GM12878 (cell line): Measurements from ENCODE around the gene UNK. TPM values are rescaled to one million over a fixed set of nuclear protein-coding genes. Genes with fewer than 3 reads are reported as not detected.

ENCODE experiments used
- CEBPB ChIP-seq, 2 experiments: fragments of 150-350 bp in 1 of 2; IDR thresholded peaks; 2 replicates each; pipeline ENCODE4 v1.6.1; 2012 to 2014; ENCODE audit warnings: low read depth in 2 of 2, low read length in 2 of 2, borderline replicate concordance in 1 of 2, inconsistent platforms in 1 of 2
- CUX1 ChIP-seq: IDR thresholded peaks from 2 replicates; pipeline ENCODE4 v1.6.1; 2012; ENCODE audit warnings: improper control_type of control experiment, low read depth, low read length; ENCODE audit not compliant: insufficient replicate concordance
- EP300 ChIP-seq, 2 experiments: fragments of 150-350 bp in 1 of 2; IDR thresholded peaks; 2 replicates each; pipeline ENCODE4 v1.6.1; 2011 to 2012; ENCODE audit warnings: low read depth in 2 of 2, low read length in 2 of 2, borderline replicate concordance in 1 of 2, improper control_type of control experiment in 1 of 2, inconsistent platforms in 1 of 2; ENCODE audit not compliant: control insufficient read depth in 1 of 2
- EZH2 ChIP-seq: IDR thresholded peaks from 2 replicates; pipeline ENCODE4 v1.6.1; 2012; ENCODE audit warnings: low read depth, mild to moderate bottlenecking, control low read depth, inconsistent platforms, low read length, borderline replicate concordance; ENCODE audit not compliant: control insufficient read depth
- NR2C1 ChIP-seq: fragments of 450-650 bp; IDR thresholded peaks from 2 replicates; pipeline ENCODE4 v1.6.1; 2017; ENCODE audit warnings: antibody characterized with exemption, mild to moderate bottlenecking, moderate library complexity
- PBX3 ChIP-seq: IDR thresholded peaks from 2 replicates; pipeline ENCODE4 v1.6.1; 2011; ENCODE audit warnings: mild to moderate bottlenecking, low read depth, low read length, moderate library complexity; ENCODE audit not compliant: insufficient replicate concordance
- RUNX3 ChIP-seq: IDR thresholded peaks from 2 replicates; pipeline ENCODE4 v1.6.1; 2012; ENCODE audit warnings: low read length, inconsistent platforms
- SMC3 ChIP-seq: IDR thresholded peaks from 2 replicates; pipeline ENCODE4 v1.6.1; 2011; ENCODE audit warnings: low read length, improper control_type of control experiment, borderline replicate concordance
- SREBF2 ChIP-seq: IDR thresholded peaks from 2 replicates; pipeline ENCODE4 v1.6.1; 2012; ENCODE audit warnings: mild to moderate bottlenecking, low read length
- WRNIP1 ChIP-seq: IDR thresholded peaks from 2 replicates; pipeline ENCODE4 v1.6.1; 2011; ENCODE audit warnings: low read depth, low read length, improper control_type of control experiment, borderline replicate concordance
- ZNF207 ChIP-seq: fragments of 450-650 bp; IDR thresholded peaks from 2 replicates; pipeline ENCODE4 v1.6.1; 2014; ENCODE audit warnings: antibody characterized with exemption, mild to moderate bottlenecking, borderline replicate concordance
- polyA plus RNA-seq, 11 experiments: library from polyadenylated mRNA; depleted of rRNA in 4 of 11; unstranded in 6 of 11; stranded (reverse) in 5 of 11; fragments of >200 nt; fragmentation: Nextera tagmentation in 4 of 11; fragmentation: Illumina TruSeq in 1 of 11; extraction: Ambion mirVana in 4 of 11; extraction: Trizol in 1 of 11; gene quantifications; 1 replicate in 1 of 11; 2 replicates in 10 of 11; pipeline versions ENCODE4 v1.2.1 to v1.2.3, GENCODE V29; 2011 to 2016; ENCODE audit warnings: inconsistent platforms in 2 of 11, missing spikeins in 2 of 11, low read depth in 1 of 11
- total RNA-seq, 4 experiments: library from RNA; depleted of rRNA in 3 of 4; stranded (reverse); fragments of >200 nt in 3 of 4; fragmentation: Illumina TruSeq in 1 of 4; extraction: Trizol in 1 of 4; gene quantifications; 2 replicates each; pipeline versions ENCODE4 v1.2.1 to v1.2.3, GENCODE V29; 2013 to 2021
- TF ChIP-seq, protein P1 (sequence below): fragments of 450-650 bp; IDR thresholded peaks from 2 replicates; pipeline ENCODE4 v1.6.1; 2016; ENCODE audit warnings: mild to moderate bottlenecking, moderate library complexity, borderline replicate concordance

The UNK gene
- total and polyA plus RNA-seq, 10 of the 15 experiments (the other 5 are each of a cell fraction or from before 2014, with no cell fraction given): 8.9 to 34.5 (median 27.3) TPM

DNA sequence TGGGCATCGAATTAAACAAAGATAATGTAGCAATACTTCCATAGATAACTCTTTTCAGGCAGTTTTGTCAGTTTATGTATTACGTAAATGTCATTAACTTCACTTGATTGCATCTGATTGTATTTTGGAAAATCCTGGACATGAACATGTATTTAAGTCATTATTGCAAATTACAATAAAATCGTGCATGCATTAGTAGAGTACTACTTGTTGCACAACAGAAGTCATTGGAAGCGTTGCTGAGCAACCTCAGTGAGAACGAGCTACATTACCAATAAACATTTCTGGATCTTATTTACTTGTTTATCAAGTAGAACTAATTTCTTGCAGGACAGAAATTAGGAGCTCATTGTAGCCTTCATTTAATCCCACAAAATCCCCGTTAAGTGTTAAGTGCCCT is 6.6 kb downstream of the UNK start (continued):
- TF ChIP-seq CUX1 (no peak), EZH2 (no peak), PBX3 (peak; percentile 23), EP300 (IDR thresholded peaks at IDR 0.05; ENCODE audit: borderline replicate concordance in 1 of 2, control insufficient read depth in 1 of 2, low read depth in 2 of 2, low read length in 2 of 2) (no peak), WRNIP1 (no peak), SMC3 (no peak), SREBF2 (no peak), CEBPB (IDR thresholded peaks at IDR 0.05; ENCODE audit: borderline replicate concordance in 1 of 2, low read depth in 2 of 2, low read length in 2 of 2) (no peak), ZNF207 (no peak), RUNX3 (no peak), NR2C1 (no peak)
- TF ChIP-seq, protein P1, sequence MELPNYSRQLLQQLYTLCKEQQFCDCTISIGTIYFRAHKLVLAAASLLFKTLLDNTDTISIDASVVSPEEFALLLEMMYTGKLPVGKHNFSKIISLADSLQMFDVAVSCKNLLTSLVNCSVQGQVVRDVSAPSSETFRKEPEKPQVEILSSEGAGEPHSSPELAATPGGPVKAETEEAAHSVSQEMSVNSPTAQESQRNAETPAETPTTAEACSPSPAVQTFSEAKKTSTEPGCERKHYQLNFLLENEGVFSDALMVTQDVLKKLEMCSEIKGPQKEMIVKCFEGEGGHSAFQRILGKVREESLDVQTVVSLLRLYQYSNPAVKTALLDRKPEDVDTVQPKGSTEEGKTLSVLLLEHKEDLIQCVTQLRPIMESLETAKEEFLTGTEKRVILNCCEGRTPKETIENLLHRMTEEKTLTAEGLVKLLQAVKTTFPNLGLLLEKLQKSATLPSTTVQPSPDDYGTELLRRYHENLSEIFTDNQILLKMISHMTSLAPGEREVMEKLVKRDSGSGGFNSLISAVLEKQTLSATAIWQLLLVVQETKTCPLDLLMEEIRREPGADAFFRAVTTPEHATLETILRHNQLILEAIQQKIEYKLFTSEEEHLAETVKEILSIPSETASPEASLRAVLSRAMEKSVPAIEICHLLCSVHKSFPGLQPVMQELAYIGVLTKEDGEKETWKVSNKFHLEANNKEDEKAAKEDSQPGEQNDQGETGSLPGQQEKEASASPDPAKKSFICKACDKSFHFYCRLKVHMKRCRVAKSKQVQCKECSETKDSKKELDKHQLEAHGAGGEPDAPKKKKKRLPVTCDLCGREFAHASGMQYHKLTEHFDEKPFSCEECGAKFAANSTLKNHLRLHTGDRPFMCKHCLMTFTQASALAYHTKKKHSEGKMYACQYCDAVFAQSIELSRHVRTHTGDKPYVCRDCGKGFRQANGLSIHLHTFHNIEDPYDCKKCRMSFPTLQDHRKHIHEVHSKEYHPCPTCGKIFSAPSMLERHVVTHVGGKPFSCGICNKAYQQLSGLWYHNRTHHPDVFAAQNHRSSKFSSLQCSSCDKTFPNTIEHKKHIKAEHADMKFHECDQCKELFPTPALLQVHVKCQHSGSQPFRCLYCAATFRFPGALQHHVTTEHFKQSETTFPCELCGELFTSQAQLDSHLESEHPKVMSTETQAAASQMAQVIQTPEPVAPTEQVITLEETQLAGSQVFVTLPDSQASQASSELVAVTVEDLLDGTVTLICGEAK: no peak
